ENCODE measurements around the gene XKR3. TPM values are rescaled to one million over a fixed set of nuclear protein-coding genes. Genes with fewer than 3 reads are reported as not detected.
"Not testable (repeated sequence)": the region's sequence is repeated elsewhere in the genome, so short reads cannot be mapped to it uniquely, and the experiment has no call there.

The XKR3 gene
- not detected for total RNA-seq

DNA sequence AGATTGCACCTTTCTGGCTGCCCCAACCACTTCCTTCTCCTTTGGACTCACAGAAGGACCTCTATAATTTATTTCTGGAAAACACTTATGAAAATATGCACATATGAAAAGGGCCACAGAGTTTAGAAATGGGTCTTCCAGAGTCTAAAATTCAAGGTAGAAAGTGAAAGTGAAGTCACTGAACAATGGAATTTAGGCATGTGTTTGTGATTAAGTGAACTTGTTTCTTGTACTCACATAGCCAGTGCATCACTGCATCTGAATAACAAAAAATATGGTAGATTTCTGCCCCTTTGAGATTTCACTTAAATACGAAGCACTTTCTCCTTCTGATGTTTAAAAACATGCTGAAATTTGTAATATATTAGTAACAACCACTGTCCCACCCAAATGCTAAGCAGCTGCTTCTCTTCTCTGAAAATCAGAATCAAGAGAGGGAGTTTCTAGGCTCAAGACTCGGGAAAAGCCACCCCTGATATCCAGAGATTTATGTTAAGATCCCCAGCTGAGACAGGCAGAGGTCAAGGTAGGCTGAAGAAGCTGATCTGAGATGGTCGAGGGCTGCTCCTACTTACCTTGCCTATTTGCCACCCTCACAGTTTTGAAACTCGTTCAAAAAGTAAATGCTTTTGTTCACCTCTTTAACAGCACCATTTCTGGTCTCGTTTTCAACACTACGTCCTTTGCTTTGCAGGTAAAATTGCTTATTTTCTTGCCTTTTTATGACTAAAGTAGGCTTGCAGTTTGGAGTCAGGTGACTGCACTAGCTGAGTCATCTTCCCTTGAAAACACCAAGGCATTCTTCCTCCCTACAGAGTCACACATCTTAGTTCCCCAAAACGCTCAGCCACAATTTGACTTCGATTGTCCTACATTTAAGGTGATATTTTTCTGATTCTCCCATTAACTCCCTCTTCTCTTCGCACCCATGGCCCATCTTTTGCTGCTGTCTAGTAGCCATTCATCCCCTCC lies at the start of gene XKR3:
Gene XKR3, minus strand, starts transcription at position 696 of the 972 bp plus-strand sequence. CDS start 17,338 bp downstream, outside the sequence.
- H3K36me3 Mint-ChIP-seq (ENCODE audit: low read depth), result no peaks in the 10 kb centered on the region
- CTCF ChIA-PET, result no interaction called here
- peak; percentile 20 for DNase-seq
- peak within 1 kb of the TSS; percentile 62 for H3K4me3 Mint-ChIP-seq
- peaks cover 3% of the 10 kb centered on the region for H3K9me3 Mint-ChIP-seq
- H3K27ac Mint-ChIP-seq, result peak within 1 kb of the TSS; percentile 70
- peaks cover 21% of the 10 kb centered on the region for H3K4me1 Mint-ChIP-seq
- H3K27me3 Mint-ChIP-seq, result peaks cover 4% of the 10 kb centered on the region
- POLR2A ChIA-PET, result no interaction called here

DNA sequence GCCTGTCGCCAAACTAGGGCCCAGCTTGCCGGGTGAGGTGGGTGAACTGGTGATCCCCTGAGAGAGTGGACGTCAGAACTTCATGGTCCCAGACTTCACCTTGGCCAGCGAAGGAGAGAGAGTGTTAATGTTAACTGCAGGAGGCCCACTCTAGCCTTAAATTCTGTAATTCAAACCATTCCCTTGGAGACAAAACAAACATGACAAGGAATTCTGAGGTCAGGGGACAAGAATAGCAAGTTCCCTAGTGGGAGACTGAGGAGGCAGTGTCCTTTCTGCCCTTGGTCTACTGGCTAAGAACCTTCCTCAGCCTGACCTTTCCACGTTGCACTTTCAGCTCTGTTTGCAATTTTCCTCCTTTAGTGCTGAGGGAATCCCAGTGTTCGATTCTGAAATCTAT lies 44.4 kb upstream of the XKR3 start:
- H3K36me3 Mint-ChIP-seq (ENCODE audit: low read depth); DNase-seq; POLR2A ChIA-PET; CTCF ChIA-PET; H3K27ac Mint-ChIP-seq; H3K4me1 Mint-ChIP-seq; H3K27me3 Mint-ChIP-seq; H3K4me3 Mint-ChIP-seq; H3K9me3 Mint-ChIP-seq: not testable (repeated sequence)

DNA sequence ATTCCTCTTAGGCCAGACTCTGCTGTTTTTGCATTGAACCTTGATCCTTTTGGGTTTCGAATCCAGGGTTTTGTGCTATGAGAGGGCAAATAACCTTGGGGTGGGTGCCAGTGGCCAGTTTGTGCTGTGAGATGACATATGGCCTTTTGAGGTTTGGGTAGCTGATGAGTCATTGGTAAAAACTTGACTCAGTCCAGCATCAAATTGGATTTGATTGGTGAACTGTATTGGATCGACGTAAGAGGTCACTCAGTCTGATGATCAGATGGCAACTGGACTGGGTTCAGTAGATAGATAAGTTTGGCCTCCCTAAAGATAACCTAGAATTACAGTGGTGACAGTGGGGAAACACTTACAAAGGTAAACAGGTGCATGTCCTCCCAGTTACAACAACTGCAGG lies 41.0 kb upstream of the XKR3 start:
- Mint-ChIP-seq H3K27me3 (peaks cover 17% of the 10 kb centered on the region), H3K4me1 (no peaks in the 10 kb centered on the region), H3K4me3 (no peak overlapping the region), H3K36me3 (ENCODE audit: low read depth) (no peaks in the 10 kb centered on the region), H3K27ac (no peak overlapping the region), H3K9me3 (no peaks in the 10 kb centered on the region)
- CTCF ChIA-PET, result no interaction called here
- POLR2A ChIA-PET, result no interaction called here
- DNase-seq, result no peak

DNA sequence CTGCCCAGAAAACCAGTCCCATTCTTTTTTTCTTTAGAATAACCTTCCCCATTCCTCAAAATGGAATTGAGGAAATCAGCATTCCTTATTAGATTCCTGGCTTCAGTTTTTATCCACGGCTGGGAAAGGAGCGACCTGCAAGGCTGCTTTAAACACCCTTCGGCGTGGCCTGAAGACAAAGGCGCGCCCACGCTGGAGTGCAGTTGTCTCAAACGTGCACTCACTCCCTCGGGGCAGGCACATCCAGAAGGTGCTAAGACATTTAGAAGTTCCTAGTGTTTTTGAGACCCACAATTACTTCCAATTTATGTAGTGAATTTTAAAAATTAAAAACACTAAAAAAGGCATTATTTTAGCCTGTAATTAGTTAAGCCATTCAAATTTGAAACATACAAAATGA lies 31.6 kb upstream of the XKR3 start:
- H3K27ac Mint-ChIP-seq; DNase-seq; H3K4me3 Mint-ChIP-seq; CTCF ChIA-PET; H3K36me3 Mint-ChIP-seq (ENCODE audit: low read depth); POLR2A ChIA-PET; H3K4me1 Mint-ChIP-seq; H3K9me3 Mint-ChIP-seq: not testable (repeated sequence)
- peaks cover 21% of the 10 kb centered on the region for H3K27me3 Mint-ChIP-seq

DNA sequence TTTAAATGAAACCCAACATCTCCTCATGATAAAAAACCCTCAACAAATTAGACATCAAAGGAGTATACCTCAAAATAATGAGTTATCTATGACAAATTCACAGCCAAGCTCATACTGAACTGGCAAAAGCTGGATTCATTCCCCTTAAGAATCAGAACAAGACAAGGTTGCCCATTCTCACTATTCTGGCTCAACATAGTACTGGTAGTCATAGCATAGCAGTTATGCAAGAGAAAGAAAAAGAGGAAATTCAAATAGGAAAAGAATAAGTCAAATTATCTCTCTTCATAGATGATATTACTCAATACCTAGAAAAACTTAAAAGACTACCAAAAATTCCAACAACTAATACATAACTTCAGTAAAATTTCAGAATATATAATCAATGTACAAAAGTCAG lies 29.4 kb upstream of the XKR3 start:
- H3K9me3 Mint-ChIP-seq, result no peaks in the 10 kb centered on the region
- ChIA-PET POLR2A (interaction anchor here (0.6 kb wide), 1 partner anchor 49 kb away, joined by 3 read pairs; no protein-coding TSS in a partner anchor), CTCF (no interaction called here)
- no peak overlapping the region for H3K4me3 Mint-ChIP-seq
- DNase-seq, result no peak
- no peaks in the 10 kb centered on the region for H3K36me3 Mint-ChIP-seq (ENCODE audit: low read depth)
- peaks cover 20% of the 10 kb centered on the region for H3K27me3 Mint-ChIP-seq
- H3K4me1 Mint-ChIP-seq, result no peaks in the 10 kb centered on the region
- H3K27ac Mint-ChIP-seq, result no peak overlapping the region

DNA sequence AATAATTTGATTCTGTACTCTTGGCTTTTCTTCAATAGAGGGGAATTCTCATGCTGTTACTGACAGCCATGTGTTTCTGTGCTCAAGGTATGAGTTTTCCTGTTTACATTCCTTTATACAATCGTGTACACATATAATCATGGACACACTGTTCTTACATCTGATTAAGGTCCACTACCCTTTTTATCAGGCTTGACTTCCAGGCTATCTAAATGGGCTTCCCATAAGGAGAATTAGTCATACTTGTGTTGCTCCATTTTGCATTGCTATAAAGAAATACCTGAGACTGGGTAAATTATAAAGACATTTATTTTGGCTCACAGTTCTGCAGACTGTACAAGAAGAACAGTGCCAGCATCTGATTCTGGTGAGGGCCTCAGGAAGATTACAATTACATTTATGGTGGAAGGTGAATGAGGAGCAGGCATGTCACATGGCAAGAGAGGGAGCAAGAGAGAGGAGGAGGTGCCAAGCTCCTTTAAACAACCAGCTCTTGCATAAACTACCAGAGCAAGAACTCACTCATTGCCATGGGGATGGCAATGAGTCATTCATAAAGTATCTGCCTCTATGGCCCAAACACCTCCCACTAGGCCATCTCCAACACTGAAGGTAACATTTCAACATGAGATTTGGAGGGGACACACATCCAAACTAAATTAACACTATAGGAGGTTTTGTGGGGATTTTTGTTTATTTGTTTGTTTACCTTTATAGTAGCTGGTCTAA lies 26.2 kb upstream of the XKR3 start:
- POLR2A ChIA-PET, result interaction anchor here (0.6 kb wide), 1 partner anchor 28 kb away, joined by 5 read pairs; no protein-coding TSS in a partner anchor
- H3K4me1 Mint-ChIP-seq; DNase-seq; H3K27ac Mint-ChIP-seq; H3K9me3 Mint-ChIP-seq; H3K4me3 Mint-ChIP-seq; CTCF ChIA-PET; H3K36me3 Mint-ChIP-seq (ENCODE audit: low read depth): not testable (repeated sequence)
- peaks cover 23% of the 10 kb centered on the region for H3K27me3 Mint-ChIP-seq

DNA sequence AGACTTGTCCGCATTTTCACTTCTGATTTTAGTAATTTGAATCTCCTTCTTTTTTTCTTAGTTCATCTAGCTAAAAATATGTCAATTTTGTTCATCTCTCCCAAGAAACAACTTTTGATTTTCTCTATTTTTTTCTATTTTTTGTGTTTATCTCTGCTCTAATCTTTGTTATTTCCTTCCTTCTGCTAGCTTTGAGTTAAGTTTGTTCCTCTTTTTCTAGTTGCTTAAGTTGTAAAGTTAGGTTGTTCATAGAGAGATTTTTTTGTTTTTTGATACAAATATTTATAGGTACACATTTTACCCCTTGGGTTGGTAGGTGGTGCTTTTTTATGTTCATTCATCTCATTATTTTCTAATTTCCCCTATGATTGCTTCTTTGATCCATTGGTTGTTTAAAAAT lies 22.1 kb upstream of the XKR3 start:
- ChIA-PET POLR2A (no interaction called here), CTCF (no interaction called here)
- no peak for DNase-seq
- H3K9me3 Mint-ChIP-seq, result no peaks in the 10 kb centered on the region
- H3K27ac Mint-ChIP-seq, result no peak overlapping the region
- H3K4me3 Mint-ChIP-seq, result no peak overlapping the region
- peaks cover 8% of the 10 kb centered on the region for H3K27me3 Mint-ChIP-seq
- peaks cover 9% of the 10 kb centered on the region for H3K4me1 Mint-ChIP-seq
- no peaks in the 10 kb centered on the region for H3K36me3 Mint-ChIP-seq (ENCODE audit: low read depth)

DNA sequence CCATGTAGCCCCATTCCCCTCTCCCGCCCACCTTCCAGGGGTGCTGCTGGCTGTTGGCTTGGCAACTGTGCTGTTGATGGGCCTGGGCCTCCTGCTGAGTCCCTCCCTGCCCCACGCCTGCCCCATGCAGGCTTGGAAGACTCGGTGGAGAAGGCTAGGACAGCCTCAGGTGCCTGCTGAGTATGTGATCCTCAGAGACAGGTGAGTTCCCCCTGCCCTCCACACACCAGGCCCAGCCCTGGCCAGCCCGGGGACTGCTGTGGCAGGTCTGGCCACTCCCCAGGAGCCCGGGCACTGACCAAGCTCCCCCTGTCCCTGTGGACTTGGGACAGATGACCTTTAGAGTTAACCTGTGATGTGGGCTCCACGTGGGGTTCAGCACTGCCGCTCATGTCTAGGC lies 20.7 kb upstream of the XKR3 start:
- Mint-ChIP-seq H3K9me3 (no peaks in the 10 kb centered on the region), H3K36me3 (ENCODE audit: low read depth) (no peaks in the 10 kb centered on the region), H3K27ac (no peak overlapping the region)

DNA sequence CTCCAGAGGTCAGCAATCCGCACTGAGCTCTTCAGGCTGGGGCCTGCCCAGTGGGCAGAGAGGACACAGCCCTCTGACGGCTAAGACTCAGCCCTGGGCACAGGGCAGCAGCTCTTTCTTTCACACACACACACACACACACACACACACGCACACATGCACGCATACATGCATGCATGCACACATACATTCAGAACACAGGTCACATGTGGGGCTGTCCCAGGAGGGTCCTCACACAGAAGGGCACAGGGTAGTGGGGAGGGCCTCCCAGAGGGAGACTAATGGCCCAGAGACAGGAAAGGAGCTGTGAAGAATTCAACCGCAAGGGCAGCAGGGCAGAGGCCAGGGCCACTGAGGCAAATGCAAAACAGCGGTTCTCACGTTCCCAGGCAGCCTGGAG lies 20.3 kb upstream of the XKR3 start:
- H3K27ac Mint-ChIP-seq, result no peak overlapping the region
- H3K9me3 Mint-ChIP-seq, result no peaks in the 10 kb centered on the region
- no peak for DNase-seq
- peaks cover 4% of the 10 kb centered on the region for H3K27me3 Mint-ChIP-seq
- ChIA-PET CTCF (no interaction called here), POLR2A (no interaction called here)
- H3K4me1 Mint-ChIP-seq, result peaks cover 9% of the 10 kb centered on the region
- H3K36me3 Mint-ChIP-seq (ENCODE audit: low read depth), result no peaks in the 10 kb centered on the region
- no peak overlapping the region for H3K4me3 Mint-ChIP-seq

More for the DNA sequence above, 20.7 kb upstream of the XKR3 start:
- ChIA-PET POLR2A (no interaction called here), CTCF (no interaction called here)
- no peak for DNase-seq
- peaks cover 4% of the 10 kb centered on the region for H3K27me3 Mint-ChIP-seq
- H3K4me1 Mint-ChIP-seq, result peaks cover 9% of the 10 kb centered on the region
- H3K4me3 Mint-ChIP-seq, result no peak overlapping the region

DNA sequence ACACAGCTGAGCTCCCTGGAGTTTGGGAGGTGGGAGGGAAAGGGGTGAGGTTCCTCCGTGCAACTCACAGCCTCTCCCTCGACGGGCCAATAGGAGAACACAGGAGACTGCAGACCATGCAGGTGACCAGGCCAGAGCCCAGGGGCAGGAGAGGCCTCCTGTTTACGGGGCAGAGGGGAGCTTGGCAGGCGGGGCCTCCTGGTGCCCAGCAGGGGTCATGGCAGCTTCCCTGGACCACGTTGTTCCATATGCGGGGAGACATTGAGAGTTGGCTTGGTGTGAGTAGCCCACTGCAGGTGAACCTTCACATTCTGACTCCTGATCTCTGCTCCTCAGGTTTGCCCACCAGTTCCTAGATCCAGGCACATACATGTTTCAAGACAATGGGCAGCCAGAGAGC lies 19.3 kb upstream of the XKR3 start:
- CTCF ChIA-PET, result no interaction called here
- H3K4me3 Mint-ChIP-seq, result no peak overlapping the region
- peaks cover 4% of the 10 kb centered on the region for H3K27me3 Mint-ChIP-seq
- no peaks in the 10 kb centered on the region for H3K36me3 Mint-ChIP-seq (ENCODE audit: low read depth)
- H3K4me1 Mint-ChIP-seq, result peaks cover 9% of the 10 kb centered on the region
- DNase-seq, result no peak
- H3K27ac Mint-ChIP-seq, result no peak overlapping the region
- no peaks in the 10 kb centered on the region for H3K9me3 Mint-ChIP-seq
- POLR2A ChIA-PET, result no interaction called here

DNA sequence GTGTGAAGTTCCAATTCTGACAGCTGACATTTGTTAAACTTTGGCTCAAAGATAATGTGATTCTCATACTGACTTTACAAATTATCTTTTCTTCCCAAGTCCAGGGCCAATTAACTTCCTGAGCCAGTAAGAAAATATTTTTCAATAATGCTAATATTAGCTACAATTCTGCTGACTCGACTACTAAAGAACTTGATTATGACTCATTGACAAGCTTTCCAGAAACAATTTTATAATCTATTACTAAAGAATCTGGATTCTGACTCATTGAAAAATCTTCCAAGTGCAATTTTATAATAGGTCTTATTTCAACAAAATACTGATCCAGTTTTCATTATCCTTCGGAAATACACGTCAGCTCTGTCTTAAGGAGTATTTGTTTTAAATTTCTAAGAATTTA lies 12.9 kb upstream of the XKR3 start:
- Mint-ChIP-seq H3K27me3 (peaks cover 11% of the 10 kb centered on the region), H3K4me1 (no peaks in the 10 kb centered on the region), H3K4me3 (no peak overlapping the region), H3K36me3 (ENCODE audit: low read depth) (no peaks in the 10 kb centered on the region), H3K27ac (no peak overlapping the region), H3K9me3 (no peaks in the 10 kb centered on the region)
- POLR2A ChIA-PET, result no interaction called here
- CTCF ChIA-PET, result no interaction called here
- no peak for DNase-seq

DNA sequence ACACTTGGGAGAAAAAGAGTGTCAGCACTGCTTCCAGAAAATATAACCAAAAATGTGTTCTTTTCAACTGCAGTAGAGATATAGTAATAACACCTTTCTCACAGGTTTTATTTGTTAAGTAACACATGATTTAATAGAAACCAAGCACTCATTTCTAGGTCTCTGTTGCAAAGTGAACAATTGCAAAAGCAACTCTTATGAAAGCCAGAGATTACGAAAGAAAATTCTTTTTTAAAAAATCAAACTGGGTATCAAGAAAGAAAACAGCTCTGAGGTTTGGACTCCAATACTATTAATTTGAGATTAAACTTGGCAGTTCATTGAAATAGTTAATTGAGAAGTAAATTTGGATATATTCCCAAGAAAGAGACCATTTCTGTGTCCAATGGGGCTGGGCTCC lies 9.8 kb upstream of the XKR3 start:
- peaks cover 11% of the 10 kb centered on the region for H3K27me3 Mint-ChIP-seq
- H3K36me3 Mint-ChIP-seq (ENCODE audit: low read depth), result no peaks in the 10 kb centered on the region
- no peak for DNase-seq
- no peaks in the 10 kb centered on the region for H3K9me3 Mint-ChIP-seq
- POLR2A ChIA-PET, result no interaction called here
- no peak overlapping the region for H3K4me3 Mint-ChIP-seq
- H3K4me1 Mint-ChIP-seq, result no peaks in the 10 kb centered on the region
- no peak overlapping the region for H3K27ac Mint-ChIP-seq
- CTCF ChIA-PET, result no interaction called here

DNA sequence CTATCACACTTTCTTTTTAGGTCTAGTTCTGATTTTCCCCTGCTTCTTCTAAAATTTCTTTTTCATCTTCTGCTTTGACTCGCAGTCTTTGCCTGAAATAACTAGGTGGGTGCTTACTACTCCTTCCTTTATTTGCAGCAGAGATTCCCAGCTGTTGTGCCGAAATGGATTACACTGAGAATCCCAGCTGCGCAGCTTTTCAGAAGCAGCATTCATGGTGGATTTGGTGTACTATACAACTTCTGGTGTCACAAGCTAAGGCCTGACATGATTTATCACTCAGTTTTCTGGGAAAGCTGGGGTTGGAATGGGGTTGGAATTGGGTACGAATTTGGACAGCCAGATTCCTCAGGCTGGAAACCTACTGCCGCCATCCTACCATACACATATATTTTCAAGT lies 6.0 kb upstream of the XKR3 start:
- no peaks in the 10 kb centered on the region for H3K36me3 Mint-ChIP-seq (ENCODE audit: low read depth)
- H3K9me3 Mint-ChIP-seq, result no peaks in the 10 kb centered on the region
- H3K4me3 Mint-ChIP-seq, result no peak overlapping the region
- H3K27me3 Mint-ChIP-seq, result peaks cover 10% of the 10 kb centered on the region
- POLR2A ChIA-PET, result no interaction called here
- no peak overlapping the region for H3K27ac Mint-ChIP-seq
- CTCF ChIA-PET, result no interaction called here
- no peaks in the 10 kb centered on the region for H3K4me1 Mint-ChIP-seq
- DNase-seq, result no peak

Data from activated CD4-positive, alpha-beta T cell treated with anti-CD3 and anti-CD28 coated beads, Interleukin-2, amount 10 ng/mL, durations not matched to agents 7 days and 5 days (primary cell).